ENCODE measurements around the gene YPEL3.
A peak's percentile ranks its signal among the peaks of the same experiment; 100 is the strongest.

Gene YPEL3

GRCh38 chr16:30104090-30104489 is 8.1 kb upstream of the YPEL3 start:
- Histone ChIP-seq H3K4me1 (ENCODE audit: control insufficient read depth, insufficient read depth, low read length) (no peaks in the 10 kb centered on the region), H3K27ac (ENCODE audit: low read depth, low read length) (no peak overlapping the region), H3K9me3 (ENCODE audit: control insufficient read depth, insufficient read depth, low read depth, low read length) (no peaks in the 10 kb centered on the region; the same call in 1 of the 2 replicates), H3K4me3 (ENCODE audit: low read depth, low read length) (no peak overlapping the region), H3K27me3 (ENCODE audit: control insufficient read depth, insufficient read depth, low read length) (no peaks in the 10 kb centered on the region), H3K36me3 (ENCODE audit: control insufficient read depth, insufficient read depth, low read length) (peaks cover 2% of the 10 kb centered on the region; the same call in 1 of the 2 replicates), H3K9ac (ENCODE audit: low read length) (no peak overlapping the region)

GRCh38 chr16:30096862-30097563 is 1.0 kb upstream of the YPEL3 start:
- peaks cover 19% of the 10 kb centered on the region for H3K4me1 ChIP-seq (ENCODE audit: control insufficient read depth, insufficient read depth, low read length)
- peak overlapping the region; percentile 85 for H3K27ac ChIP-seq (ENCODE audit: low read depth, low read length)
- H3K9me3 ChIP-seq (ENCODE audit: control insufficient read depth, insufficient read depth, low read depth, low read length), result peaks cover 24% of the 10 kb centered on the region
- peak overlapping the region; percentile 61 for H3K4me3 ChIP-seq (ENCODE audit: low read depth, low read length)
- H3K36me3 ChIP-seq (ENCODE audit: control insufficient read depth, insufficient read depth, low read length), result peaks cover 6% of the 10 kb centered on the region; the same call in 1 of the 2 replicates
- H3K9ac ChIP-seq (ENCODE audit: low read length), result peak overlapping the region; percentile 86
- H3K27me3 ChIP-seq (ENCODE audit: control insufficient read depth, insufficient read depth, low read length), result no peaks in the 10 kb centered on the region

GRCh38 chr16:30095166-30096078 is 591 bp downstream of the YPEL3 start:
- peak overlapping the region; percentile 50 for H3K9ac ChIP-seq (ENCODE audit: low read length)
- H3K36me3 ChIP-seq (ENCODE audit: control insufficient read depth, insufficient read depth, low read length), result peaks cover 6% of the 10 kb centered on the region; the same call in 1 of the 2 replicates
- H3K4me1 ChIP-seq (ENCODE audit: control insufficient read depth, insufficient read depth, low read length), result peaks cover 26% of the 10 kb centered on the region
- H3K4me3 ChIP-seq (ENCODE audit: low read depth, low read length), result peak overlapping the region; percentile 66
- H3K27ac ChIP-seq (ENCODE audit: low read depth, low read length), result peak overlapping the region; percentile 12; the same call in 1 of the 2 replicates
- no peaks in the 10 kb centered on the region for H3K27me3 ChIP-seq (ENCODE audit: control insufficient read depth, insufficient read depth, low read length)
- peaks cover 24% of the 10 kb centered on the region for H3K9me3 ChIP-seq (ENCODE audit: control insufficient read depth, insufficient read depth, low read depth, low read length)

GRCh38 chr16:30094541-30095165 is 1.4 kb downstream of the YPEL3 start:
- Histone ChIP-seq H3K27me3 (ENCODE audit: control insufficient read depth, insufficient read depth, low read length) (no peaks in the 10 kb centered on the region), H3K4me3 (ENCODE audit: low read depth, low read length) (no peak overlapping the region), H3K36me3 (ENCODE audit: control insufficient read depth, insufficient read depth, low read length) (peaks cover 6% of the 10 kb centered on the region; the same call in 1 of the 2 replicates), H3K4me1 (ENCODE audit: control insufficient read depth, insufficient read depth, low read length) (peaks cover 32% of the 10 kb centered on the region), H3K9me3 (ENCODE audit: control insufficient read depth, insufficient read depth, low read depth, low read length) (peaks cover 24% of the 10 kb centered on the region), H3K9ac (ENCODE audit: low read length) (no peak overlapping the region), H3K27ac (ENCODE audit: low read depth, low read length) (no peak overlapping the region)

- H3K27ac ChIP-seq (ENCODE audit: low read depth, low read length), result no peak overlapping the region; the same call in 1 of the 2 replicates
- peaks cover 6% of the 10 kb centered on the region; the same call in 1 of the 2 replicates for H3K36me3 ChIP-seq (ENCODE audit: control insufficient read depth, insufficient read depth, low read length)
- no peaks in the 10 kb centered on the region for H3K27me3 ChIP-seq (ENCODE audit: control insufficient read depth, insufficient read depth, low read length)
- peaks cover 11% of the 10 kb centered on the region for H3K9me3 ChIP-seq (ENCODE audit: control insufficient read depth, insufficient read depth, low read depth, low read length)
- H3K4me3 ChIP-seq (ENCODE audit: low read depth, low read length), result peak overlapping the region; percentile 72
- H3K9ac ChIP-seq (ENCODE audit: low read length), result peak overlapping the region; percentile 80
- H3K4me1 ChIP-seq (ENCODE audit: control insufficient read depth, insufficient read depth, low read length), result peaks cover 36% of the 10 kb centered on the region
Observed at GRCh38 chr16:30092373-30093010, 3.5 kb downstream of the YPEL3 start.

GRCh38 chr16:30091474-30092372 is 4.3 kb downstream of the YPEL3 start, which contains the start of gene TBX6:
Gene TBX6 (minus strand): TSS chr16:30091924. CDS start chr16:30091193, 731 bp downstream.
- no peaks in the 10 kb centered on the region for H3K27me3 ChIP-seq (ENCODE audit: control insufficient read depth, insufficient read depth, low read length)
- H3K36me3 ChIP-seq (ENCODE audit: control insufficient read depth, insufficient read depth, low read length), result peaks cover 6% of the 10 kb centered on the region
- peak within 1 kb of the TSS; percentile 72 for H3K4me3 ChIP-seq (ENCODE audit: low read depth, low read length)
- peaks cover 4% of the 10 kb centered on the region; the same call in 1 of the 2 replicates for H3K9me3 ChIP-seq (ENCODE audit: control insufficient read depth, insufficient read depth, low read depth, low read length)
- H3K9ac ChIP-seq (ENCODE audit: low read length), result peak within 1 kb of the TSS; percentile 80
- H3K27ac ChIP-seq (ENCODE audit: low read depth, low read length), result no peak within 1 kb of the TSS; the same call in 1 of the 2 replicates
- peaks cover 36% of the 10 kb centered on the region for H3K4me1 ChIP-seq (ENCODE audit: control insufficient read depth, insufficient read depth, low read length)

GRCh38 chr16:30090610-30091331 is 5.2 kb downstream of the YPEL3 start:
- H3K4me3 ChIP-seq (ENCODE audit: low read depth, low read length), result peak overlapping the region; percentile 72
- no peak overlapping the region for H3K27ac ChIP-seq (ENCODE audit: low read depth, low read length)
- H3K36me3 ChIP-seq (ENCODE audit: control insufficient read depth, insufficient read depth, low read length), result peaks cover 9% of the 10 kb centered on the region
- H3K27me3 ChIP-seq (ENCODE audit: control insufficient read depth, insufficient read depth, low read length), result no peaks in the 10 kb centered on the region
- H3K4me1 ChIP-seq (ENCODE audit: control insufficient read depth, insufficient read depth, low read length), result peaks cover 33% of the 10 kb centered on the region
- no peaks in the 10 kb centered on the region for H3K9me3 ChIP-seq (ENCODE audit: control insufficient read depth, insufficient read depth, low read depth, low read length)
- H3K9ac ChIP-seq (ENCODE audit: low read length), result peak overlapping the region; percentile 58

- no peaks in the 10 kb centered on the region for H3K9me3 ChIP-seq (ENCODE audit: control insufficient read depth, insufficient read depth, low read depth, low read length)
- no peaks in the 10 kb centered on the region for H3K27me3 ChIP-seq (ENCODE audit: control insufficient read depth, insufficient read depth, low read length)
- peaks cover 21% of the 10 kb centered on the region for H3K36me3 ChIP-seq (ENCODE audit: control insufficient read depth, insufficient read depth, low read length)
- no peak overlapping the region for H3K27ac ChIP-seq (ENCODE audit: low read depth, low read length)
- no peak overlapping the region for H3K4me3 ChIP-seq (ENCODE audit: low read depth, low read length)
- H3K4me1 ChIP-seq (ENCODE audit: control insufficient read depth, insufficient read depth, low read length), result peaks cover 31% of the 10 kb centered on the region
- no peak overlapping the region for H3K9ac ChIP-seq (ENCODE audit: low read length)
Observed at GRCh38 chr16:30088832-30089624, 7.0 kb downstream of the YPEL3 start.

Data from HUES6 (cell line).